ENCODE measurements around the gene RPS6KA2.

DNA sequence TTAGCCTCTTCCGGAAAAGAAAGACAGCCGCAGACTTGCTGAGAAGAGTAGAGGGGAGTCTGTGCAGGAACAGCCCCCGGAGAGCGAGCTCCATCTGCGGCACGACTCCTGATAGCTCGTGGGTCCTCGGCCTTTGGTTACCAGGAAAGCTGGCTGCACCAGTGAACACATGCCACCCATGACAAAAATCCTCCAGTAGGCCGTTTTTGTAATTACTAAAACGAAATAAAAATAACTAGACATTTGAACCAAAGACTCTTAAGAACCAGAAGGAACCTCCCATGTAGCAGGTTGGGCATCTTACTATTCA, 82.8 kb downstream of the RPS6KA2 start:
- TF ChIP-seq EP300 (IDR thresholded peaks at IDR 0.05) = no peak
- TF ChIP-seq, protein P1, sequence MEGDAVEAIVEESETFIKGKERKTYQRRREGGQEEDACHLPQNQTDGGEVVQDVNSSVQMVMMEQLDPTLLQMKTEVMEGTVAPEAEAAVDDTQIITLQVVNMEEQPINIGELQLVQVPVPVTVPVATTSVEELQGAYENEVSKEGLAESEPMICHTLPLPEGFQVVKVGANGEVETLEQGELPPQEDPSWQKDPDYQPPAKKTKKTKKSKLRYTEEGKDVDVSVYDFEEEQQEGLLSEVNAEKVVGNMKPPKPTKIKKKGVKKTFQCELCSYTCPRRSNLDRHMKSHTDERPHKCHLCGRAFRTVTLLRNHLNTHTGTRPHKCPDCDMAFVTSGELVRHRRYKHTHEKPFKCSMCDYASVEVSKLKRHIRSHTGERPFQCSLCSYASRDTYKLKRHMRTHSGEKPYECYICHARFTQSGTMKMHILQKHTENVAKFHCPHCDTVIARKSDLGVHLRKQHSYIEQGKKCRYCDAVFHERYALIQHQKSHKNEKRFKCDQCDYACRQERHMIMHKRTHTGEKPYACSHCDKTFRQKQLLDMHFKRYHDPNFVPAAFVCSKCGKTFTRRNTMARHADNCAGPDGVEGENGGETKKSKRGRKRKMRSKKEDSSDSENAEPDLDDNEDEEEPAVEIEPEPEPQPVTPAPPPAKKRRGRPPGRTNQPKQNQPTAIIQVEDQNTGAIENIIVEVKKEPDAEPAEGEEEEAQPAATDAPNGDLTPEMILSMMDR (IDR thresholded peaks at IDR 0.05) = no peak
- no peak for TF ChIP-seq POLR2A (IDR thresholded peaks at IDR 0.05)
